Measurements from ENCODE around the gene POLR2L. TPM values are rescaled to one million over a fixed set of nuclear protein-coding genes. Genes with fewer than 3 reads are reported as not detected.

POLR2L gene
- total and polyA plus RNA-seq, 3 experiments from 2014 or later: 114 to 182 (median 178) TPM

- Mint-ChIP-seq H3K4me3 (no peak overlapping the region), H3K36me3 (peaks cover 0 to 4% (median 0%) of the 10 kb centered on the region in 3 donors), H3K27ac (no peak overlapping the region), H3K27me3 (no peaks in the 10 kb centered on the region), H3K4me1 (no peaks in the 10 kb centered on the region), H3K9me3 (no peaks in the 10 kb centered on the region)
- H3K27me3 ChIP-seq (ENCODE audit: insufficient read depth, low read length, poor library complexity, severe bottlenecking): no peaks in the 10 kb centered on the region
- ChIA-PET CTCF (interaction anchor here (1.0 kb wide), 1 partner anchor 19 kb away, joined by 4 read pairs; no protein-coding TSS in a partner anchor), POLR2A (no interaction called here)
- no peak overlapping the region for H3K27ac ChIP-seq (ENCODE audit: low read depth, low read length)
- H3K36me3 ChIP-seq (ENCODE audit: insufficient read depth, low read length): no peaks in the 10 kb centered on the region
- DNase-seq: no peak
- no peaks in the 10 kb centered on the region for H3K4me1 ChIP-seq (ENCODE audit: insufficient read depth, low read length)
- no peak overlapping the region for H3K4me3 ChIP-seq (ENCODE audit: low read length)
- H3K9me3 ChIP-seq (ENCODE audit: low read length): no peaks in the 10 kb centered on the region
Observed at GRCh38 chr11:867856-868358, 25.6 kb upstream of the POLR2L start.

- H3K9me3 ChIP-seq (ENCODE audit: low read length): no peaks in the 10 kb centered on the region
- Mint-ChIP-seq H3K9me3 (no peaks in the 10 kb centered on the region), H3K4me1 (no peaks in the 10 kb centered on the region), H3K36me3 (peaks cover 0 to 4% (median 0%) of the 10 kb centered on the region in 3 donors), H3K27me3 (no peaks in the 10 kb centered on the region), H3K27ac (no peak overlapping the region), H3K4me3 (no peak overlapping the region)
- ChIA-PET CTCF (no interaction called here), POLR2A (no interaction called here)
- no peaks in the 10 kb centered on the region for H3K4me1 ChIP-seq (ENCODE audit: insufficient read depth, low read length)
- no peaks in the 10 kb centered on the region for H3K36me3 ChIP-seq (ENCODE audit: insufficient read depth, low read length)
- no peaks in the 10 kb centered on the region for H3K27me3 ChIP-seq (ENCODE audit: insufficient read depth, low read length, poor library complexity, severe bottlenecking)
- no peak overlapping the region for H3K27ac ChIP-seq (ENCODE audit: low read depth, low read length)
- DNase-seq: no peak
- no peak overlapping the region for H3K4me3 ChIP-seq (ENCODE audit: low read length)
Observed at GRCh38 chr11:866481-866880, 24.2 kb upstream of the POLR2L start.

- H3K36me3 Mint-ChIP-seq: peaks cover 0 to 4% (median 0%) of the 10 kb centered on the region in 3 donors
- no peaks in the 10 kb centered on the region for H3K36me3 ChIP-seq (ENCODE audit: insufficient read depth, low read length)
- ChIA-PET POLR2A (no interaction called here), CTCF (no interaction called here)
- no peaks in the 10 kb centered on the region for H3K27me3 ChIP-seq (ENCODE audit: insufficient read depth, low read length, poor library complexity, severe bottlenecking)
- no peak for DNase-seq
- H3K4me1 ChIP-seq (ENCODE audit: insufficient read depth, low read length): no peaks in the 10 kb centered on the region
- H3K4me1 Mint-ChIP-seq: no peaks in the 10 kb centered on the region
- H3K27me3 Mint-ChIP-seq: no peaks in the 10 kb centered on the region
- no peak overlapping the region for H3K4me3 ChIP-seq (ENCODE audit: low read length)
- H3K9me3 ChIP-seq (ENCODE audit: low read length): no peaks in the 10 kb centered on the region
- no peaks in the 10 kb centered on the region for H3K9me3 Mint-ChIP-seq
- H3K27ac ChIP-seq (ENCODE audit: low read depth, low read length): no peak overlapping the region
- no peak overlapping the region for H3K27ac Mint-ChIP-seq
- no peak overlapping the region for H3K4me3 Mint-ChIP-seq
Observed at GRCh38 chr11:865462-866430, 23.4 kb upstream of the POLR2L start.

- no peak for DNase-seq
- H3K4me1 Mint-ChIP-seq: no peaks in the 10 kb centered on the region
- ChIA-PET POLR2A (no interaction called here), CTCF (no interaction called here)
- no peaks in the 10 kb centered on the region for H3K9me3 Mint-ChIP-seq
- Histone ChIP-seq H3K27me3 (ENCODE audit: insufficient read depth, low read length, poor library complexity, severe bottlenecking) (no peaks in the 10 kb centered on the region), H3K9me3 (ENCODE audit: low read length) (no peaks in the 10 kb centered on the region), H3K4me1 (ENCODE audit: insufficient read depth, low read length) (no peaks in the 10 kb centered on the region), H3K27ac (ENCODE audit: low read depth, low read length) (no peak overlapping the region), H3K4me3 (ENCODE audit: low read length) (no peak overlapping the region), H3K36me3 (ENCODE audit: insufficient read depth, low read length) (no peaks in the 10 kb centered on the region)
- H3K36me3 Mint-ChIP-seq: peaks cover 0 to 4% (median 0%) of the 10 kb centered on the region in 3 donors
- H3K4me3 Mint-ChIP-seq: no peak overlapping the region
- H3K27me3 Mint-ChIP-seq: no peaks in the 10 kb centered on the region
- H3K27ac Mint-ChIP-seq: peak overlapping the region in 1 of 8 donors; percentile 46
Observed at GRCh38 chr11:864898-865297, 22.6 kb upstream of the POLR2L start.

- peak overlapping the region in 1 of 8 donors; percentile 46 for H3K27ac Mint-ChIP-seq
- Histone ChIP-seq H3K36me3 (ENCODE audit: insufficient read depth, low read length) (no peaks in the 10 kb centered on the region), H3K9me3 (ENCODE audit: low read length) (no peaks in the 10 kb centered on the region), H3K4me3 (ENCODE audit: low read length) (no peak overlapping the region), H3K27ac (ENCODE audit: low read depth, low read length) (no peak overlapping the region), H3K4me1 (ENCODE audit: insufficient read depth, low read length) (no peaks in the 10 kb centered on the region), H3K27me3 (ENCODE audit: insufficient read depth, low read length, poor library complexity, severe bottlenecking) (no peaks in the 10 kb centered on the region)
- H3K36me3 Mint-ChIP-seq: peaks cover 0 to 2% (median 0%) of the 10 kb centered on the region in 3 donors
- H3K4me1 Mint-ChIP-seq: no peaks in the 10 kb centered on the region
- H3K4me3 Mint-ChIP-seq: no peak overlapping the region
- ChIA-PET CTCF (no interaction called here), POLR2A (no interaction called here)
- H3K9me3 Mint-ChIP-seq: no peaks in the 10 kb centered on the region
- no peak for DNase-seq
- no peaks in the 10 kb centered on the region for H3K27me3 Mint-ChIP-seq
Observed at GRCh38 chr11:863910-864827, 21.8 kb upstream of the POLR2L start.

GRCh38 chr11:863023-863909 is 20.9 kb upstream of the POLR2L start:
- Histone ChIP-seq H3K27ac (ENCODE audit: low read depth, low read length) (no peak overlapping the region), H3K9me3 (ENCODE audit: low read length) (no peaks in the 10 kb centered on the region), H3K4me3 (ENCODE audit: low read length) (no peak overlapping the region), H3K36me3 (ENCODE audit: insufficient read depth, low read length) (no peaks in the 10 kb centered on the region), H3K27me3 (ENCODE audit: insufficient read depth, low read length, poor library complexity, severe bottlenecking) (no peaks in the 10 kb centered on the region), H3K4me1 (ENCODE audit: insufficient read depth, low read length) (no peaks in the 10 kb centered on the region)
- Mint-ChIP-seq H3K27me3 (no peaks in the 10 kb centered on the region), H3K36me3 (no peaks in the 10 kb centered on the region), H3K9me3 (no peaks in the 10 kb centered on the region), H3K27ac (no peak overlapping the region), H3K4me1 (no peaks in the 10 kb centered on the region), H3K4me3 (no peak overlapping the region)
- CTCF ChIA-PET: no interaction called here
- DNase-seq: no peak
- POLR2A ChIA-PET: no interaction called here

GRCh38 chr11:862696-863022 is 20.3 kb upstream of the POLR2L start:
- Mint-ChIP-seq H3K27me3 (no peaks in the 10 kb centered on the region), H3K9me3 (no peaks in the 10 kb centered on the region), H3K4me1 (no peaks in the 10 kb centered on the region), H3K36me3 (no peaks in the 10 kb centered on the region), H3K27ac (no peak overlapping the region), H3K4me3 (no peak overlapping the region)
- Histone ChIP-seq H3K27me3 (ENCODE audit: insufficient read depth, low read length, poor library complexity, severe bottlenecking) (no peaks in the 10 kb centered on the region), H3K36me3 (ENCODE audit: insufficient read depth, low read length) (no peaks in the 10 kb centered on the region), H3K4me3 (ENCODE audit: low read length) (no peak overlapping the region), H3K27ac (ENCODE audit: low read depth, low read length) (no peak overlapping the region), H3K9me3 (ENCODE audit: low read length) (no peaks in the 10 kb centered on the region), H3K4me1 (ENCODE audit: insufficient read depth, low read length) (no peaks in the 10 kb centered on the region)
- ChIA-PET POLR2A (no interaction called here), CTCF (no interaction called here)
- no peak for DNase-seq

Measured in CD8-positive, alpha-beta memory T cell (primary cell).